Forelimb muscle (tissue), 1 donor: ENCODE results near the gene ANKS1B. TPM values are rescaled to one million over a fixed set of nuclear protein-coding genes. Genes with fewer than 3 reads are reported as not detected.

Experiments
- DNase-seq: peaks from one replicate; pipeline ENCODE4 v3.0.0-alpha.2; 2013; ENCODE audit warnings: low read depth
- polyA plus RNA-seq: library from polyadenylated mRNA; unstranded; fragments of 120-200 nt; gene quantifications from one replicate; pipeline ENCODE4 v1.2.1, GENCODE V29; 2013; ENCODE audit not compliant: insufficient read length

The ANKS1B gene
- polyA plus RNA-seq, 1 donor, result 2.3 TPM

- no peak for DNase-seq
Observed at GRCh38 chr12:99195474-99195873, 789.3 kb downstream of the ANKS1B start.

GRCh38 chr12:99192489-99192888 lies 792.2 kb downstream of the ANKS1B start:
- no peak for DNase-seq

- DNase-seq, result no peak
Observed at GRCh38 chr12:99176871-99177270, 807.9 kb downstream of the ANKS1B start.

- DNase-seq, result no peak
Observed at GRCh38 chr12:99170461-99170860, 814.3 kb downstream of the ANKS1B start.

GRCh38 chr12:99170037-99170436 lies 814.7 kb downstream of the ANKS1B start:
- no peak for DNase-seq

- DNase-seq, result no peak
Observed at GRCh38 chr12:99157946-99158345, 826.8 kb downstream of the ANKS1B start.

- no peak for DNase-seq
Observed at GRCh38 chr12:99154983-99155336, 829.8 kb downstream of the ANKS1B start.

- DNase-seq, result no peak
Observed at GRCh38 chr12:99154216-99154982, 830.3 kb downstream of the ANKS1B start.

- no peak for DNase-seq
Observed at GRCh38 chr12:99153293-99153692, 831.4 kb downstream of the ANKS1B start.

- no peak for DNase-seq
Observed at GRCh38 chr12:99152337-99152736, 832.4 kb downstream of the ANKS1B start.

GRCh38 chr12:99151744-99152143 lies 833.0 kb downstream of the ANKS1B start:
- no peak for DNase-seq

- DNase-seq, result no peak
Observed at GRCh38 chr12:99147130-99147529, 837.6 kb downstream of the ANKS1B start.

- no peak for DNase-seq
Observed at GRCh38 chr12:99146730-99147129, 838.0 kb downstream of the ANKS1B start.

GRCh38 chr12:99146185-99146584 lies 838.6 kb downstream of the ANKS1B start:
- no peak for DNase-seq

- DNase-seq, result no peak
Observed at GRCh38 chr12:99142651-99143050, 842.1 kb downstream of the ANKS1B start.

- DNase-seq, result no peak
Observed at GRCh38 chr12:99140017-99140720, 844.6 kb downstream of the ANKS1B start.

- DNase-seq, result no peak
Observed at GRCh38 chr12:99138393-99138792, 846.3 kb downstream of the ANKS1B start.

- DNase-seq, result no peak
Observed at GRCh38 chr12:99137124-99137855, 847.4 kb downstream of the ANKS1B start.

GRCh38 chr12:99136516-99136915 lies 848.2 kb downstream of the ANKS1B start:
- no peak for DNase-seq

- DNase-seq, result no peak
Observed at GRCh38 chr12:99135376-99135775, 849.4 kb downstream of the ANKS1B start.

- DNase-seq, result no peak
Observed at GRCh38 chr12:99133401-99133800, 851.3 kb downstream of the ANKS1B start.

GRCh38 chr12:99131751-99132199 lies 853.0 kb downstream of the ANKS1B start:
- DNase-seq, result peak; percentile 4
